HCT116 (cell line): ENCODE data around the gene CDK11A. TPM values are rescaled to one million over a fixed set of nuclear protein-coding genes. Genes with fewer than 3 reads are reported as not detected.

Experiments used
- ATAC-seq: fragments of 200-7000 bp; cut with Tn5 transposase; 2 replicates; pipeline ENCODE4 v1.9.1; 2020; ENCODE audit warnings: mild to moderate bottlenecking, moderate library complexity
- BruUV-seq: library from RNA; stranded (reverse); fragments of 400-500 nt; replicated peaks from 2 replicates; lab custom pipeline; 2021; lab: Mats Ljungman, UMichigan
- CTCF ChIA-PET: fragments of 300-600 bp; sonication (Branson Sonifier 250); formaldehyde crosslinking; loops from one replicate; lab custom pipeline; 2021; ENCODE audit warnings: antibody characterized with exemption; lab: Charles Lee
- POLR2A ChIA-PET: fragments of 300-600, 350-600 bp; sonication (Branson Sonifier 250); formaldehyde crosslinking; loops from one replicate; lab custom pipeline; 2021; ENCODE audit warnings: antibody characterized with exemption; lab: Charles Lee
- RAD21 ChIA-PET, 2 experiments: fragments of 300-600 bp; sonication (Branson Sonifier 250); formaldehyde crosslinking; loops; one replicate each; lab custom pipeline; 2023; ENCODE audit warnings: low total read pairs in 2 of 2; ENCODE audit not compliant: uncharacterized antibody in 2 of 2, unreplicated experiment in 2 of 2, low non-redundant PET in 1 of 2; lab: Charles Lee
- DNase-seq: peaks from one replicate; pipeline ENCODE4 v3.0.0-alpha.2; 2010; ENCODE audit warnings: low read depth, low spot score
- H2AFZ ChIP-seq: fragments of 200-600 bp; shearing (Covaris generic), sonication (generic); 2 replicates; pipeline ENCODE4 v1.6.1; 2017; ENCODE audit warnings: low read depth, mixed run types, mixed read lengths, antibody characterized with exemption, low read length; ENCODE audit not compliant: poor library complexity, severe bottlenecking
- H3K27ac ChIP-seq: 2 replicates; pipeline ENCODE4 v1.5.1; 2012; ENCODE audit warnings: low read depth, low read length
- H3K27me3 ChIP-seq: fragments of 200-600 bp; sonication (generic); 2 replicates; pipeline ENCODE4 v1.6.1; 2016; ENCODE audit warnings: mixed run types, low read length, mixed read lengths; ENCODE audit not compliant: insufficient read depth
- H3K36me3 ChIP-seq, 2 experiments: fragments of 200-500 bp in 1 of 2; fragments of 200-600 bp in 1 of 2; sonication (Bioruptor generic) in 1 of 2; sonication (generic) in 1 of 2; 2 replicates each; pipeline versions ENCODE4 v1.5.1 to v1.6.1; 2014 to 2016; ENCODE audit warnings: low read length in 2 of 2, inconsistent platforms in 1 of 2, mixed read lengths in 1 of 2, mixed run types in 1 of 2; ENCODE audit not compliant: insufficient read depth in 2 of 2, control insufficient read depth in 1 of 2
- H3K4me1 ChIP-seq, 2 experiments: fragments of 200-600 bp in 1 of 2; sonication (generic) in 1 of 2; 2 replicates each; pipeline versions ENCODE4 v1.5.1 to v1.6.1; 2012 to 2017; ENCODE audit warnings: low read length in 2 of 2, inconsistent platforms in 1 of 2, mild to moderate bottlenecking in 1 of 2, mixed read lengths in 1 of 2, mixed run types in 1 of 2, moderate library complexity in 1 of 2; ENCODE audit not compliant: insufficient read depth in 2 of 2, control insufficient read depth in 1 of 2
- H3K4me2 ChIP-seq: fragments of 200-600 bp; sonication (generic); 2 replicates; pipeline ENCODE4 v1.6.1; 2017; ENCODE audit warnings: mixed run types, low read length, mixed read lengths
- H3K4me3 ChIP-seq, 2 experiments: fragments of 200-600 bp in 1 of 2; sonication (generic) in 1 of 2; replicated peaks in 1 of 2; 2 replicates each; pipeline ENCODE4 v1.5.1; 2011 to 2016; ENCODE audit warnings: low read length in 2 of 2, control low read depth in 1 of 2, low read depth in 1 of 2, mild to moderate bottlenecking in 1 of 2, mixed read lengths in 1 of 2, mixed run types in 1 of 2
- H3K79me2 ChIP-seq: fragments of 200-600 bp; sonication (generic); 2 replicates; pipeline ENCODE4 v1.6.1; 2017; ENCODE audit warnings: mild to moderate bottlenecking, mixed run types, low read length, moderate library complexity, mixed read lengths; ENCODE audit not compliant: insufficient read depth
- H3K9ac ChIP-seq: fragments of 200-600 bp; sonication (generic); 2 replicates; pipeline ENCODE4 v1.6.1; 2016; ENCODE audit warnings: low read length, mixed read lengths
- H3K9me2 ChIP-seq: fragments of 200-600 bp; sonication (generic), shearing (Covaris generic); 2 replicates; pipeline ENCODE4 v1.6.1; 2017; ENCODE audit warnings: mixed run types, mild to moderate bottlenecking, moderate library complexity; ENCODE audit not compliant: insufficient read depth
- H3K9me3 ChIP-seq, 2 experiments: fragments of 200-500 bp in 1 of 2; fragments of 200-600 bp in 1 of 2; sonication (Bioruptor generic) in 1 of 2; sonication (generic) in 1 of 2; 2 replicates each; pipeline ENCODE4 v1.6.1; 2014 to 2017; ENCODE audit warnings: low read length in 2 of 2, mixed read lengths in 2 of 2, inconsistent platforms in 1 of 2, low read depth in 1 of 2, mild to moderate bottlenecking in 1 of 2, mixed run types in 1 of 2, moderate library complexity in 1 of 2; ENCODE audit not compliant: control insufficient read depth in 1 of 2, insufficient read depth in 1 of 2
- H4K20me1 ChIP-seq: fragments of 200-600 bp; sonication (generic), shearing (Covaris generic); 2 replicates; pipeline ENCODE4 v1.6.1; 2017; ENCODE audit warnings: mixed run types, mild to moderate bottlenecking, moderate library complexity; ENCODE audit not compliant: insufficient read depth
- CBX3 ChIP-seq: IDR thresholded peaks from 2 replicates; pipeline ENCODE4 v1.6.1; 2012; ENCODE audit warnings: low read depth
- CEBPB ChIP-seq: IDR thresholded peaks from 2 replicates; pipeline ENCODE4 v1.6.1; 2012; ENCODE audit warnings: low read depth
- ELF1 ChIP-seq: IDR thresholded peaks from 2 replicates; pipeline ENCODE4 v1.6.1; 2012; ENCODE audit warnings: low read depth, borderline replicate concordance
- FOSL1 ChIP-seq: IDR thresholded peaks from 2 replicates; pipeline ENCODE4 v1.6.1; 2012; ENCODE audit warnings: low read depth
- JUND ChIP-seq: IDR thresholded peaks from 2 replicates; pipeline ENCODE4 v1.6.1; 2012
- POLR2A ChIP-seq: IDR thresholded peaks from 2 replicates; pipeline ENCODE4 v1.7.0; 2011; ENCODE audit warnings: borderline replicate concordance; ENCODE audit not compliant: insufficient read depth, insufficient read length; ENCODE audit errors: extremely low read depth
- POLR2AphosphoS5 ChIP-seq: IDR thresholded peaks from 2 replicates; pipeline ENCODE4 v1.6.1; 2011; ENCODE audit warnings: mild to moderate bottlenecking, low read depth, low read length, moderate library complexity
- RAD21 ChIP-seq: IDR thresholded peaks from 2 replicates; pipeline ENCODE4 v1.6.1; 2012; ENCODE audit warnings: low read depth, mild to moderate bottlenecking
- TCF7L2 ChIP-seq: IDR thresholded peaks from 2 replicates; pipeline ENCODE4 v1.7.0; 2011; ENCODE audit warnings: borderline replicate concordance, inconsistent platforms; ENCODE audit not compliant: insufficient read depth, insufficient read length; ENCODE audit errors: extremely low read depth
- YY1 ChIP-seq: IDR thresholded peaks from 2 replicates; pipeline ENCODE4 v1.6.1; 2011; ENCODE audit warnings: low read length, low read depth, moderate library complexity, mild to moderate bottlenecking; ENCODE audit not compliant: insufficient replicate concordance; ENCODE audit errors: extremely low read depth
- ZNF274 ChIP-seq: fragments of 200-500 bp; sonication (Bioruptor generic); IDR thresholded peaks from 2 replicates; pipeline ENCODE4 v1.6.1; 2014; ENCODE audit warnings: mild to moderate bottlenecking, low read depth, low read length, inconsistent platforms
- intact Hi-C: fragments of 100-400 bp; cut with micrococcal nuclease; formaldehyde crosslinking; loops from 2 replicates; pipeline ENCODE4 v1.10.0; 2022
- total RNA-seq: library from RNA; stranded (reverse); gene quantifications from one replicate; pipeline ENCODE4 v1.2.1, GENCODE V29; 2021; ENCODE audit not compliant: unreplicated experiment
- TF ChIP-seq, protein P1 (sequence below): IDR thresholded peaks from 2 replicates; pipeline ENCODE4 v1.6.1; 2012
- TF ChIP-seq, protein P2 (sequence below): IDR thresholded peaks from 2 replicates; pipeline ENCODE4 v1.6.1; 2012; ENCODE audit warnings: low read depth
- TF ChIP-seq, protein P3 (sequence below), 3 experiments: fragments of 200-600 bp in 1 of 3; sonication (generic) in 1 of 3; IDR thresholded peaks in 2 of 3; conservative IDR thresholded peaks in 1 of 3; 2 replicates each; pipeline ENCODE4 v1.5.1; 2012 to 2017; ENCODE audit warnings: low read depth in 2 of 3, low read length in 2 of 3, antibody characterized with exemption in 1 of 3, borderline replicate concordance in 1 of 3, control low read depth in 1 of 3, mild to moderate bottlenecking in 1 of 3, mixed read lengths in 1 of 3, mixed run types in 1 of 3, moderate library complexity in 1 of 3; ENCODE audit not compliant: insufficient read depth in 1 of 3
- TF ChIP-seq, protein P4 (sequence below): IDR thresholded peaks from 2 replicates; pipeline ENCODE4 v1.6.1; 2011; ENCODE audit warnings: mild to moderate bottlenecking, low read length, moderate library complexity; ENCODE audit not compliant: insufficient replicate concordance; ENCODE audit errors: extremely low read depth

CDK11A gene
- total RNA-seq, 1 experiment from 2014 or later, result 61.0 TPM

DNA sequence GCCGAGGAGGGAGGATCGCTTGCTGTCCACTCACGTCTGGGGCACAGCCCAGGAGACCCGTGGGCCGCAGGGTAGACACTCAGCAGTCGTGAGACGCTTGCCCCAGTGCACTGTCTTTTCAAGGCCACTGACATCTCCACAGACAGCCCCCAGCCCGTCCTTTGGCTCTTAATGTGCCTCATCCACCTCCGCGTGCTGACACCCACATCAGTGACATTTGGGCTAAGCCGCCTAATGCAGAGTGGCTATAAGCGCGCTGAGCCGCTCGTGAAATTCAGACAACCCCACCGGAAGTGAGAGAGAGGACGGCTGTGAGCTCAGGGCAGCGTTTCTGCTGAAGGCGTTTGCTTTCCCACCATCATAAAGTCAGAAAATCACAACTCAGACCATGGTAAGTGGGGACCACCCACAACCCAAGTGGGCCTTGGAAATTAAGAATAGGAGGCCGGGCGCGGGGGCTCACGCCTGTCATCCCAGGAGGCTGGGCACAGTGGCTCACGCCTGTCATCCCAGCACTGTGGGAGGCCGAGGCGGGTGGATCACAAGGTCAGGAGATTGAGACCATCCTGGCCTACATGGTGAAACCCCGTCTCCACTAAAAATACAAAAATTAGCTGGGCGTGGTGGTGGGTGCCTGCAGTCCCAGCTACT is 40.0 kb downstream of the CDK11A start:
- no TSS peak for BruUV-seq
- ChIA-PET RAD21 (no interaction called here), POLR2A (no interaction called here), CTCF (no interaction called here)
- H3K9me2 ChIP-seq, result no peaks in the 10 kb centered on the region
- ATAC-seq (no peak), DNase-seq (no peak)
- no peaks in the 10 kb centered on the region for H3K27me3 ChIP-seq
- H3K4me1 ChIP-seq, result peaks cover 19 to 23% of the 10 kb centered on the region in 2 experiments
- no peak overlapping the region for H3K4me3 ChIP-seq
- H3K9me3 ChIP-seq, result no peaks in the 10 kb centered on the region
- TF ChIP-seq ZNF274 (no peak), JUND (no peak), FOSL1 (no peak), CBX3 (no peak), POLR2A (no peak), POLR2AphosphoS5 (no peak), YY1 (no peak), ELF1 (no peak), CEBPB (no peak), RAD21 (no peak), TCF7L2 (no peak)
- TF ChIP-seq, protein P1, sequence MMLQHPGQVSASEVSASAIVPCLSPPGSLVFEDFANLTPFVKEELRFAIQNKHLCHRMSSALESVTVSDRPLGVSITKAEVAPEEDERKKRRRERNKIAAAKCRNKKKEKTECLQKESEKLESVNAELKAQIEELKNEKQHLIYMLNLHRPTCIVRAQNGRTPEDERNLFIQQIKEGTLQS, result no peak
- TF ChIP-seq, protein P2, sequence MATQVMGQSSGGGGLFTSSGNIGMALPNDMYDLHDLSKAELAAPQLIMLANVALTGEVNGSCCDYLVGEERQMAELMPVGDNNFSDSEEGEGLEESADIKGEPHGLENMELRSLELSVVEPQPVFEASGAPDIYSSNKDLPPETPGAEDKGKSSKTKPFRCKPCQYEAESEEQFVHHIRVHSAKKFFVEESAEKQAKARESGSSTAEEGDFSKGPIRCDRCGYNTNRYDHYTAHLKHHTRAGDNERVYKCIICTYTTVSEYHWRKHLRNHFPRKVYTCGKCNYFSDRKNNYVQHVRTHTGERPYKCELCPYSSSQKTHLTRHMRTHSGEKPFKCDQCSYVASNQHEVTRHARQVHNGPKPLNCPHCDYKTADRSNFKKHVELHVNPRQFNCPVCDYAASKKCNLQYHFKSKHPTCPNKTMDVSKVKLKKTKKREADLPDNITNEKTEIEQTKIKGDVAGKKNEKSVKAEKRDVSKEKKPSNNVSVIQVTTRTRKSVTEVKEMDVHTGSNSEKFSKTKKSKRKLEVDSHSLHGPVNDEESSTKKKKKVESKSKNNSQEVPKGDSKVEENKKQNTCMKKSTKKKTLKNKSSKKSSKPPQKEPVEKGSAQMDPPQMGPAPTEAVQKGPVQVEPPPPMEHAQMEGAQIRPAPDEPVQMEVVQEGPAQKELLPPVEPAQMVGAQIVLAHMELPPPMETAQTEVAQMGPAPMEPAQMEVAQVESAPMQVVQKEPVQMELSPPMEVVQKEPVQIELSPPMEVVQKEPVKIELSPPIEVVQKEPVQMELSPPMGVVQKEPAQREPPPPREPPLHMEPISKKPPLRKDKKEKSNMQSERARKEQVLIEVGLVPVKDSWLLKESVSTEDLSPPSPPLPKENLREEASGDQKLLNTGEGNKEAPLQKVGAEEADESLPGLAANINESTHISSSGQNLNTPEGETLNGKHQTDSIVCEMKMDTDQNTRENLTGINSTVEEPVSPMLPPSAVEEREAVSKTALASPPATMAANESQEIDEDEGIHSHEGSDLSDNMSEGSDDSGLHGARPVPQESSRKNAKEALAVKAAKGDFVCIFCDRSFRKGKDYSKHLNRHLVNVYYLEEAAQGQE, result no peak
- TF ChIP-seq, protein P3, sequence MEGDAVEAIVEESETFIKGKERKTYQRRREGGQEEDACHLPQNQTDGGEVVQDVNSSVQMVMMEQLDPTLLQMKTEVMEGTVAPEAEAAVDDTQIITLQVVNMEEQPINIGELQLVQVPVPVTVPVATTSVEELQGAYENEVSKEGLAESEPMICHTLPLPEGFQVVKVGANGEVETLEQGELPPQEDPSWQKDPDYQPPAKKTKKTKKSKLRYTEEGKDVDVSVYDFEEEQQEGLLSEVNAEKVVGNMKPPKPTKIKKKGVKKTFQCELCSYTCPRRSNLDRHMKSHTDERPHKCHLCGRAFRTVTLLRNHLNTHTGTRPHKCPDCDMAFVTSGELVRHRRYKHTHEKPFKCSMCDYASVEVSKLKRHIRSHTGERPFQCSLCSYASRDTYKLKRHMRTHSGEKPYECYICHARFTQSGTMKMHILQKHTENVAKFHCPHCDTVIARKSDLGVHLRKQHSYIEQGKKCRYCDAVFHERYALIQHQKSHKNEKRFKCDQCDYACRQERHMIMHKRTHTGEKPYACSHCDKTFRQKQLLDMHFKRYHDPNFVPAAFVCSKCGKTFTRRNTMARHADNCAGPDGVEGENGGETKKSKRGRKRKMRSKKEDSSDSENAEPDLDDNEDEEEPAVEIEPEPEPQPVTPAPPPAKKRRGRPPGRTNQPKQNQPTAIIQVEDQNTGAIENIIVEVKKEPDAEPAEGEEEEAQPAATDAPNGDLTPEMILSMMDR (IDR thresholded peaks at IDR 0.05 in 2 of 3, conservative IDR thresholded peaks at IDR 0.05 in 1 of 3; ENCODE audit: borderline replicate concordance in 1 of 3, insufficient read depth in 1 of 3, low read depth in 2 of 3, low read length in 2 of 3), result no peak
- TF ChIP-seq, protein P4, sequence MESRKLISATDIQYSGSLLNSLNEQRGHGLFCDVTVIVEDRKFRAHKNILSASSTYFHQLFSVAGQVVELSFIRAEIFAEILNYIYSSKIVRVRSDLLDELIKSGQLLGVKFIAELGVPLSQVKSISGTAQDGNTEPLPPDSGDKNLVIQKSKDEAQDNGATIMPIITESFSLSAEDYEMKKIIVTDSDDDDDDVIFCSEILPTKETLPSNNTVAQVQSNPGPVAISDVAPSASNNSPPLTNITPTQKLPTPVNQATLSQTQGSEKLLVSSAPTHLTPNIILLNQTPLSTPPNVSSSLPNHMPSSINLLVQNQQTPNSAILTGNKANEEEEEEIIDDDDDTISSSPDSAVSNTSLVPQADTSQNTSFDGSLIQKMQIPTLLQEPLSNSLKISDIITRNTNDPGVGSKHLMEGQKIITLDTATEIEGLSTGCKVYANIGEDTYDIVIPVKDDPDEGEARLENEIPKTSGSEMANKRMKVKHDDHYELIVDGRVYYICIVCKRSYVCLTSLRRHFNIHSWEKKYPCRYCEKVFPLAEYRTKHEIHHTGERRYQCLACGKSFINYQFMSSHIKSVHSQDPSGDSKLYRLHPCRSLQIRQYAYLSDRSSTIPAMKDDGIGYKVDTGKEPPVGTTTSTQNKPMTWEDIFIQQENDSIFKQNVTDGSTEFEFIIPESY, result no peak
- TF ChIP-seq, all 23 proteins: peak for 0
- H3K79me2 ChIP-seq, result peaks cover 15% of the 10 kb centered on the region; the same call in 1 of the 2 replicates
- no peaks in the 10 kb centered on the region for H4K20me1 ChIP-seq
- H3K27ac ChIP-seq, result no peak overlapping the region
- no peak overlapping the region for H3K9ac ChIP-seq
- H2AFZ ChIP-seq, result no peak overlapping the region
- H3K36me3 ChIP-seq, result no peaks in the 10 kb centered on the region
- intact Hi-C loops, result no loop called here
- H3K4me2 ChIP-seq, result no peak overlapping the region
